NCI-H2196 treated with DMSO at 0.1 percent for 48 hours (cell line): ENCODE measurements around the gene FGF23.
"Not testable (repeated sequence)": the region's sequence is repeated elsewhere in the genome, so short reads cannot be mapped to it uniquely, and the experiment has no call there.

ENCODE experiments used
- DNase-seq: peaks from one replicate; lab custom pipeline; 2025; ENCODE audit not compliant: unreplicated experiment; lab: John Stamatoyannopoulos, UW

The FGF23 gene

DNA sequence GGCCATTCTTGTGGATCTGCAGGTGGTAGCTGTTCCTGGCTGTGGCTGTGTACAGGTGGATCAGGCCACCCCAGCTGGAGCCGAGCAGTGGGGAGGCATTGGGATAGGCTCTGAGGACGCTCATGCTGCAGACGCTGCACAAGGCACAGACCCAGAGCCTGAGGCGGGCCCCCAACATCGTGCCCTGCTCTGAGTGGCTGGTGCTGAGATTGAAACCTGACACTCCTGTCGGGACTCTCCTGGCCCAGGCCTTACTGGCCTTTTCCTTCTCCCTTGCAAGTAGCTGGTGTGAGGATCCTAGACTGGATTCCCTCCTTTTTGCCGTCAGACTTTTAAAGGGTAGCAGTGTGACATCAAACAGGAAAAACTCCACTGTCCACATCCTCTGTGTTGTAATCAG, at the start of gene FGF23:
Gene FGF23, minus strand, starts transcription at position 308 of the 400 bp plus-strand sequence. Its CDS starts 130 bp downstream, at position 178.
- DNase-seq: no peak

DNA sequence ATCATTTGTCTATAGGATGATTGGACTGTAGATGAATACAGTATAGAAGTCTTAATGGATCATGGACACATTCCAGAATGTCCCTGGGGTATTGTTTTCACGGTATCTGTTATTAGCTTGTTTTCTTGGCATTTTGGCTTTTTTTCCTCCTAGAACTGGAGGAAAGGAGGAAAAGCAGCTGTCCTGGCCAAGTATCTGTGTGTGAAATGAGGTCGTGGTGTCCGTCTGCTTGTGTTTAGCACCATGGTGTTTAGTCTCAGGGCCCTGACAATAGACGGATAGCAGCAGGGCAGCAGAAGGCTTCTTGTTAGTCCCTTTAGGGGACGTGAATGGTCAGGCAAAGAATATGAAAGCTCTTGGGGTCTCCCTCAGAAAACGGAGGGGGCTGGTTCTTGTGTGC, 44.9 kb upstream of the FGF23 start:
- no peak for DNase-seq

DNA sequence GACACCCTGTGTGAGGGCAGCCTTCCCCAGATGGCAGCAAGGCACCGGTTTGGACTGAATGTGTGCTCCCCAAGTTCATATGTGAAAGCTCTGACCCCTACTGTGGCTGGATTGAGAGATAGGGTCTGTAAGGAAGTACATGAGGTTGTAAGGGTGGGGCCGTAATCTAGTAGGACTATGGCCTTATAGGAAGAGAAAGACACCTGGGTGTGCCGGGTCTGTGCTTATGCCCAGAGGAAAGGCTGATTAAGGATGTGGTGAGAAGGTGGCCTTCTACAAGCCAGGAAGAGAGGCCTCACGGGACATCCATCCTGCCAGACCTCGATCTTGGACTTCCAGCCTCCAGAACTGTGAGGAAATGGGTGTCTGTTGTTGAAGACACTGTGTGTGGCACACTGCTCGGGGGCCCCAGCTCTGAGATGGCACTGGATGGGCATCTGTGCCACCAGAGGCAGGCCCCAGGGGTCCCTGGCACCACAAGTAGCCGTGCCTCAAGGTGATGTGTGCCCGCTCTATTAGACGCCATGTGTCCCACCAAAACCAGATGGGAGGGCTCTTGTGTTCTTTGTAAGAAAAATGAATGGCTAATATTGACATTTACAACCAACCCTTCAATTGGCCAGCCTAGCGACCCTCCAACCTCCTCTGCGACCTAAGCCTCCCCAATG, 44.1 kb upstream of the FGF23 start:
- DNase-seq: no peak

GRCh38 chr12:4422985-4423384, 43.5 kb upstream of the FGF23 start:
- DNase-seq: no peak

DNA sequence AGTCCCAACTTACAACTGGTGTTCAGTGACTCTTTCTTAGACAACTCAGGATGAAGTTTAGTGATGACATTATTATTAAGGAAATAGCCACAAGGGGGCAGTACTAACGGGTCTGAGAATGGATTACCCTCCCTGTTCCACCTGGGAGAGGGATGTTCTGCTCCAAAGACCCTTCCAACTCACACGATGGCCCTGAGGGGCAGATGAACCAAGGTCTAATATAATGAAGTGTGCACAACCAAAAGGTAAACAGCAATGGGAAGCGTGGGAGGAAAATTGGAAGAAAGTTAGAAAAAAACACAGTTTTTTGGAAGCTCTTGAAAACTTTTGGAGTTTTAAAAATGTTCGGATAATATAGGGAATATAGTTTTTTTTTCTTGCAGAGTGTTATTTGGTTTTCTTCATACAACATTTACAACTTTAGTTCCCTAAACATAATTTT, 42.1 kb upstream of the FGF23 start:
- no peak for DNase-seq

- no peak for DNase-seq
Measured at GRCh38 chr12:4420138-4420670, 40.7 kb upstream of the FGF23 start.

DNA sequence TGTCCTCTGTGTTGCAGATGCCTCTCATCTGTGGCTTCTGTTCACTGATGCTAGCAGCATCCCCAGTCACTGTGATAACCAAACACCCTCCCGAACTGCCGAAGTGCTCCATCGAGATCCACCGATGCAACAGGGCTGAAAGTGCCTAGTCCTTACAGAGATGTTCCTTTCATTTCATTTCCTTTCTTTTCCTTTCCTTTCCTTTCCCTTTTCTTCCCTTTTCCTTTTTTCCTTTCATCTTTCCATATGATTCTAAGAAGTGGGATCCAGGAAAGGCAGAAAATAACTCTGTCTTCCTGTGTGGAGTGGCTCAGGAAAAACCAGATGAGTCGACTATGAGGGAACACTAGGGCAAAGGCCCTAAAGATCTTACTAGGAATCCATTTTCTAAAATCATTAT, 39.4 kb upstream of the FGF23 start:
- no peak for DNase-seq

- no peak for DNase-seq
Measured at GRCh38 chr12:4417936-4418335, 38.4 kb upstream of the FGF23 start.

DNA sequence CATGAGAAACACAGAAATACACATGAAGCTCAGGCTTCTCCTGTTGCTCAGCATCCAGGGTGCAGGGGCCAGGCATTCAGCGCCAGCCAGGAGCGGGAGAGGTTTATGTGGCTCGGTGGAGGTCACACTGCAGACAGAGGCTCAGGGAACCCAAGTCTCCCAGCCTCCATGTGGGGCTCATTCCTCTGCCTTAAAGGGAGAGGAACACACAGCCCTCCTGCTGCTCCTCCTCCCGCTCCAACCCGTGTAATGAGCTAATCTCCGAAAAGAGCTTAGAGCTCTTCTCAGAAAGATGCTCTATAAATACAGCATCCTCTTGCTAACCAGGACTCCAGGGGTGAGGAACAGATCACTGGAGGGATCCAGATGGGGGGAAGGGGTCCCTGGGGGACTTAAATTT, 37.9 kb upstream of the FGF23 start:
- DNase-seq: no peak

- DNase-seq: no peak
Measured at GRCh38 chr12:4416276-4416675, 36.8 kb upstream of the FGF23 start.

DNA sequence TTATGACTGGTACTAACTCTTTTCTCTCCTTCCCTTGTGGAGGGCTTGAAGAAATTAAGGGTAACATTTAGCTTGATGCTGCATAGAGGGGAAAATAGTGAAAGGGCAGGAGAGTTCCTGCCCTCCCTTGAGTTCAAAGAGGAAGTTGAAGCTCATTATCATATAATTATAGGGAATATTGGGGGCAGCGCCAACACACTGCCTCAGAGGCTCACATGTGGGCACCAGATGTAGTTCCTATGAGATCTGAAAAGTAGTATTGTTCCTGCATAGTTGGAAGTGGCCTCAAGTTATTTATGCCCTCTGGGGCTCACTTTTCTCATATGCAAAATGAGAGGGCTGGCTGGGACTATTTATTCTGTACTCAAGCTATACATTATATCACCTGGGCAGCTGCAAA, 33.0 kb upstream of the FGF23 start:
- no peak for DNase-seq

- DNase-seq: no peak
Measured at GRCh38 chr12:4412056-4412455, 32.5 kb upstream of the FGF23 start.

GRCh38 chr12:4407136-4407535, 27.6 kb upstream of the FGF23 start:
- DNase-seq: no peak

- not testable (repeated sequence) for DNase-seq
Measured at GRCh38 chr12:4404877-4405637, 25.5 kb upstream of the FGF23 start.

DNA sequence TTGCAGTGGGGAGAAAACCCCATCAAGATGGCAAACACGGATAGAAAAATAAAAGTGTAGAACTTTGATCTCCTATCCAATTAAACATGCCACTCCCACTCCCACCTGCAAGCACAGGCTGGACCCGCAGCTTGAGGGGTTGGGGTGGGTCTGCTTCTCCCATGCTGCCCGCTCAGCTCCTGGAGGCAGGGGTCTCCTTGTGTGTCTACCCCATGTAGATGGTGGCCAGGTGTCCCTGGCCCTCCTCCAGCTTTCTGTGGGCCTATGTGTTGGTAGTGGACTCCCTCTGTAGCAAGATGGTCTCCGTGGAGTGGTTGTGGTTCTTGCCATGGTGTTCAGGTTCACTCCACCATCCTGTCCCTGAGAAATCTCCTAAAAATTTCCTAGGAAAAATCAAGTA, 23.5 kb upstream of the FGF23 start:
- DNase-seq: no peak

DNA sequence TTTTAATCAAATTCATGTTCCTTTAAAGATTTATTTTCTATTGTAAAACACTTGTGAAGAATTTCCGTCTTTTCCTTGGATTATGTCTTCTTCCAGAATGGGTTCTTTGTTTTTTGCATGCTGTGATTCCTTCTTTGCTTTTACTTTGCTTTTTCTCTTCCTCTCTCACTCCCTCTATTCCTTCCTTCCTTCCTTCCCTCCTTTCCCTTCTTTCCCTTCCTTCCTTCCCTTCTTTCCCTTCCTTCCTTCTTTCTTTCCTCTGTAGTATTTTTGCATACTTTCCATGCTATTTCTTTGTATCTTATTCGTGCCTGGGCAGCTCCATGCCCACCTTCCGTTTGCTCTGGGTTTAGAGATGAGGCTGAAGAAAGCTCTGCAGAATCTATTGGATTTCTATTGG, 21.6 kb upstream of the FGF23 start:
- DNase-seq: no peak

DNA sequence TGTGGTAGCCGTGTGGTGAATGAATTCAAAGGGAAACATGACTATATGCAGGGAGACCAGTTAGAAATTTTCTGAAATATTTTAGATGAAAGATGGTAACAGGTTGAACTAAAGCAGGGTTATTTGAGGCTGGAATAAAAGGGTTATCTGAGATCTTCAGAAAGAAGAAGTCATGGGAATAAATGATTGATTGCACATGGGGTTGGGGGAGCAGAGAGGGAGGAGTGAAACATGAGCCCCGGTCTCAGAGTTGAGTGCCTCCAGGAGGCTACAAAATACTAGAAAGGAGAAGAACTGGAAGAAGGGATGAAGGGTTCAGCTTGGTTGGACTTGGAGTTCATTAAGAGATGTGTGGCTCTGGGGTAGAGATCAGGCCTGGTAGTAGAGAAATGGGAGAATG, 16.3 kb upstream of the FGF23 start:
- no peak for DNase-seq

GRCh38 chr12:4393211-4393610, 13.7 kb upstream of the FGF23 start:
- DNase-seq: no peak

- DNase-seq: no peak
Measured at GRCh38 chr12:4392223-4392742, 12.8 kb upstream of the FGF23 start.

DNA sequence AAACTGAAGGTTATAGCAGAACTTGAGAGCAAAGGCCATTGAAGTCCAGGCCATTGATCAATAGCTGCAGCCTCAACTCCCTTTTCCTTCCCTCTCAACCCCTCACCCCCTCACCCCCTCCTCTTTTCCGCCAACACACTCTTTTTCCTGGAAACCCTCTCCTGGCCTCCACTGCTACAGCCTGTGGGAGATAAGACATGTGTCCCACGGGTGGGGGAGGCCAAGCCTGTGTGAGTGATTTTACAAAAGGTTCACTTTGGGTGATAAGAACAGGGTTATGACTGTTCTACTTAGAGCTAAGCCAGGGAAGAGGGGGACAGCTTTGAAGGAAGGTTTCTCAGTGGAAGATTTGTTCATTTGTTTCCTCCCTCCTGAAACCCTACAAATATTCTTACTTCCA, 9.2 kb upstream of the FGF23 start:
- DNase-seq: no peak

GRCh38 chr12:4388032-4388431, 8.5 kb upstream of the FGF23 start:
- no peak for DNase-seq

- DNase-seq: no peak
Measured at GRCh38 chr12:4387607-4388006, 8.1 kb upstream of the FGF23 start.
